OCI-LY7 (cell line): ENCODE measurements around the gene ADAMTS2. TPM values are rescaled to one million over a fixed set of nuclear protein-coding genes. Genes with fewer than 3 reads are reported as not detected.

Experiments
- BruUV-seq: library from RNA; stranded (reverse); fragments of 400-500 nt; replicated peaks from 2 replicates; lab custom pipeline; 2021; lab: Mats Ljungman, UMichigan
- CTCF ChIA-PET: fragments of 300-600 bp; sonication (Branson Sonifier 250); formaldehyde crosslinking; loops from one replicate; lab custom pipeline; 2022; ENCODE audit warnings: antibody characterized with exemption; ENCODE audit not compliant: unreplicated experiment; lab: Charles Lee
- POLR2A ChIA-PET: fragments of 300-600 bp; sonication (Branson Sonifier 250); formaldehyde crosslinking; loops from one replicate; lab custom pipeline; 2022; ENCODE audit warnings: antibody characterized with exemption; lab: Charles Lee
- DNase-seq: peaks from one replicate; pipeline ENCODE4 v3.0.0-alpha.2; 2015; ENCODE audit warnings: low spot score
- H2AFZ ChIP-seq: fragments of 200-600 bp; sonication (generic), shearing (Covaris generic); 2 replicates; pipeline ENCODE4 v1.6.1; 2014; ENCODE audit warnings: mild to moderate bottlenecking, antibody characterized with exemption, low read length, moderate library complexity
- H3K27ac ChIP-seq: fragments of 200-600 bp; sonication (generic); 2 replicates; pipeline ENCODE4 v1.5.1; 2014; ENCODE audit warnings: mixed run types, low read depth, mild to moderate bottlenecking, moderate library complexity, low read length, inconsistent platforms; ENCODE audit not compliant: poor library complexity, severe bottlenecking
- H3K36me3 ChIP-seq: fragments of 200-600 bp; sonication (generic); 2 replicates; pipeline ENCODE4 v1.6.1; 2014; ENCODE audit warnings: mild to moderate bottlenecking, antibody characterized with exemption, low read length, moderate library complexity, mixed read lengths; ENCODE audit not compliant: insufficient read depth
- H3K4me1 ChIP-seq: fragments of 200-600 bp; sonication (generic); 2 replicates; pipeline ENCODE4 v1.5.1; 2014; ENCODE audit warnings: mild to moderate bottlenecking, low read length; ENCODE audit not compliant: insufficient read depth, poor library complexity, severe bottlenecking
- H3K4me2 ChIP-seq: fragments of 200-600 bp; sonication (generic); 2 replicates; pipeline ENCODE4 v1.6.1; 2014; ENCODE audit warnings: mild to moderate bottlenecking, low read length
- H3K4me3 ChIP-seq: fragments of 200-600 bp; sonication (generic); 2 replicates; pipeline ENCODE4 v1.5.1; 2014; ENCODE audit warnings: mild to moderate bottlenecking, low read depth, low read length; ENCODE audit not compliant: poor library complexity, severe bottlenecking
- H3K79me2 ChIP-seq: fragments of 200-600 bp; sonication (generic); 2 replicates; pipeline ENCODE4 v1.6.1; 2016; ENCODE audit warnings: low read depth, mild to moderate bottlenecking, low read length, moderate library complexity, mixed read lengths; ENCODE audit not compliant: insufficient read depth
- H3K9me2 ChIP-seq: fragments of 200-600 bp; sonication (generic); 2 replicates; pipeline ENCODE4 v1.6.1; 2016; ENCODE audit warnings: mild to moderate bottlenecking, low read length, mixed read lengths; ENCODE audit not compliant: insufficient read depth
- H3K9me3 ChIP-seq: fragments of 200-600 bp; sonication (generic); 2 replicates; pipeline ENCODE4 v1.6.1; 2014; ENCODE audit warnings: mild to moderate bottlenecking, mixed run types, low read length, mixed read lengths
- H4K20me1 ChIP-seq: fragments of 200-600 bp; sonication (generic); 2 replicates; pipeline ENCODE4 v1.6.1; 2014; ENCODE audit warnings: mild to moderate bottlenecking, antibody characterized with exemption, low read length, moderate library complexity, mixed read lengths; ENCODE audit not compliant: insufficient read depth
- EZH2phosphoT487 ChIP-seq: fragments of 200-600 bp; sonication (generic); IDR thresholded peaks from 2 replicates; pipeline ENCODE4 v1.6.1; 2018; ENCODE audit warnings: low read depth, borderline replicate concordance, mild to moderate bottlenecking, mixed run types, antibody characterized with exemption, low read length, moderate library complexity, mixed read lengths
- intact Hi-C: fragments of 100-400 bp; cut with micrococcal nuclease; formaldehyde crosslinking; loops from one replicate; pipeline ENCODE4 v1.10.0; 2022; ENCODE audit not compliant: unreplicated experiment
- total RNA-seq, 2 experiments: library from RNA; depleted of rRNA in 1 of 2; stranded (reverse); fragments of >200 nt in 1 of 2; shearing (Covaris generic) in 1 of 2; gene quantifications; 2 replicates each; pipeline ENCODE4 v1.2.3, GENCODE V29; 2014 to 2022
- TF ChIP-seq, protein P1 (sequence below): fragments of 200-600 bp; sonication (generic); conservative IDR thresholded peaks from 2 replicates; pipeline ENCODE4 v1.5.1; 2014; ENCODE audit warnings: mild to moderate bottlenecking, antibody characterized with exemption, low read length, moderate library complexity, mixed read lengths

The ADAMTS2 gene
- total RNA-seq, 2 experiments from 2014 or later, result not detected

DNA sequence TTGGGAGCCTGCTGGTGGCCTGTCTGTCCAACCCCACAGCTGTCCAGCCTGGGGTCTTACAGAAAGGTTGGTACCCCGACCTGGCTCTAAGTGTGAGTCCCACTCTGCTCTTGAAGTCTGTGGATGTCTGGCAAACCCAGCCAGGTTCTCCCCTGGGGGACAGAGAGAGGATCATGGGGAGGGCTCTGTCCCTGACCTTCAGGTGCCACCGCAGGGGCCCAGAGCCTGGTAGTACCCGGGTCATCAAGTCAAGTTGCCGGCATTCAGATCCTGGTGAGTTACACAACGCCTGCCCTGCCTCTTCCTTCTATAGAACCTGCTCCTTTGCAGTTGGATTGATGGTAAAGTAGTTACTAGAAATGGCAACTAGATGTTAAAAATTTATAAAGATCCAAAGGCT lies 66.7 kb downstream of the ADAMTS2 start:
- no peaks in the 10 kb centered on the region for H3K4me1 ChIP-seq
- H4K20me1 ChIP-seq, result no peaks in the 10 kb centered on the region
- H3K27ac ChIP-seq, result no peak overlapping the region
- no peak overlapping the region for H2AFZ ChIP-seq
- TF ChIP-seq, protein P1, sequence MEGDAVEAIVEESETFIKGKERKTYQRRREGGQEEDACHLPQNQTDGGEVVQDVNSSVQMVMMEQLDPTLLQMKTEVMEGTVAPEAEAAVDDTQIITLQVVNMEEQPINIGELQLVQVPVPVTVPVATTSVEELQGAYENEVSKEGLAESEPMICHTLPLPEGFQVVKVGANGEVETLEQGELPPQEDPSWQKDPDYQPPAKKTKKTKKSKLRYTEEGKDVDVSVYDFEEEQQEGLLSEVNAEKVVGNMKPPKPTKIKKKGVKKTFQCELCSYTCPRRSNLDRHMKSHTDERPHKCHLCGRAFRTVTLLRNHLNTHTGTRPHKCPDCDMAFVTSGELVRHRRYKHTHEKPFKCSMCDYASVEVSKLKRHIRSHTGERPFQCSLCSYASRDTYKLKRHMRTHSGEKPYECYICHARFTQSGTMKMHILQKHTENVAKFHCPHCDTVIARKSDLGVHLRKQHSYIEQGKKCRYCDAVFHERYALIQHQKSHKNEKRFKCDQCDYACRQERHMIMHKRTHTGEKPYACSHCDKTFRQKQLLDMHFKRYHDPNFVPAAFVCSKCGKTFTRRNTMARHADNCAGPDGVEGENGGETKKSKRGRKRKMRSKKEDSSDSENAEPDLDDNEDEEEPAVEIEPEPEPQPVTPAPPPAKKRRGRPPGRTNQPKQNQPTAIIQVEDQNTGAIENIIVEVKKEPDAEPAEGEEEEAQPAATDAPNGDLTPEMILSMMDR, result no peak
- no peak for TF ChIP-seq EZH2phosphoT487
- H3K79me2 ChIP-seq, result no peaks in the 10 kb centered on the region
- intact Hi-C loops, result no loop called here
- DNase-seq, result no peak
- no TSS peak for BruUV-seq
- no peaks in the 10 kb centered on the region for H3K9me3 ChIP-seq
- H3K4me3 ChIP-seq, result no peak overlapping the region
- no peaks in the 10 kb centered on the region for H3K36me3 ChIP-seq
- no peaks in the 10 kb centered on the region for H3K9me2 ChIP-seq
- ChIA-PET POLR2A (no interaction called here), CTCF (no interaction called here)
- no peak overlapping the region for H3K4me2 ChIP-seq

DNA sequence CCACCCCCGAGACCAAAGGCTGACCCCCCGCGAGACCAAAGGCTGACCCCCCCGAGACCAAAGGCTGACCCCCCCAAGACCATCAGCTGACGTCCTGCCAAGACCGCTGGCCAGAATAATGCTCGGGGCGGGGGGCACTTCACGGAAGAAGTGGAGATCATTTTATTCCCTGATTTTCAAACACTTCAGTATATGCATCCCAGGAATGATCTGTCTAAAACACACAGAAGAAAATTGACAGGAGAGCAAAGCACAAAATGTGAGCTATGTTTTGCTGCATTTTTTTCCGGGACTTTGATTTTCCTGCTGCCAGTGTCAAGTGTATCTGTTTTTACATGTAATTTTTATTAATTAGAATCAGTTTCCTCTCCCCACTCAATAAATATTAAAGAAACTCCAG lies 67.1 kb downstream of the ADAMTS2 start:
- no peaks in the 10 kb centered on the region for H3K9me3 ChIP-seq
- ChIA-PET CTCF (no interaction called here), POLR2A (no interaction called here)
- no peak overlapping the region for H3K27ac ChIP-seq
- no peaks in the 10 kb centered on the region for H3K36me3 ChIP-seq
- intact Hi-C loops, result no loop called here
- no TSS peak for BruUV-seq
- no peaks in the 10 kb centered on the region for H4K20me1 ChIP-seq
- no peak overlapping the region for H3K4me2 ChIP-seq
- H2AFZ ChIP-seq, result no peak overlapping the region
- DNase-seq, result no peak
- no peak overlapping the region for H3K4me3 ChIP-seq
- H3K9me2 ChIP-seq, result no peaks in the 10 kb centered on the region
- TF ChIP-seq, protein P1, result no peak
- TF ChIP-seq EZH2phosphoT487, result no peak
- H3K79me2 ChIP-seq, result no peaks in the 10 kb centered on the region
- no peaks in the 10 kb centered on the region for H3K4me1 ChIP-seq

DNA sequence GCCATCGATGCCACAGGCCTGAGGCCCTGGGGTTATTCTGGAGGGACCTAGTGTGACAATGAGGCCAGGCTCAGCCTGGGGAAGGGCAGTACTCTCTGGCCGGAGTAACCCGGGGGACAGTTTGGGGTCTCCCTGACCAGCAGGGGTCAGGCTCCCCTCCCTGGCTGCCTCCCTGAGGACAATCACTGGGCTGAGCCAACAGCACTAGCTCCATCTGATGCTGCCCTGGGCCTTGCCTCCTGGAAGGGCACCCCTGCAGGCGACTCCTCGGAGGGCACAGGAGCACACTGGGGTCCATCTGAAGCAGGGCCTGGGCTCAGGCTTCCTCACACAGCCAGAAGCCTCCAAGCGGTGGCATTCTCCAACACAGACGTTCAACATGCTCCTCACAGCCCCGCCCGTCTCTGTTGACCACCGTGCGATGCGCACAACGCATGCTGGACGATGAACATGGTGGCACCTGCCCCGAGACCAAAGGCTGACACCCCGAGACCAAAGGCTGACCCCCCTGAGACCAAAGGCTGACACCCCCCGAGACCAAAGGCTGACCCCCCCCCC lies 68.3 kb downstream of the ADAMTS2 start:
- no peak overlapping the region for H2AFZ ChIP-seq
- no peaks in the 10 kb centered on the region for H4K20me1 ChIP-seq
- H3K79me2 ChIP-seq, result no peaks in the 10 kb centered on the region
- no peaks in the 10 kb centered on the region for H3K4me1 ChIP-seq
- TF ChIP-seq EZH2phosphoT487, result no peak
- TF ChIP-seq, protein P1, result no peak
- DNase-seq, result no peak
- CTCF ChIA-PET, result no interaction called here
- BruUV-seq, result no TSS peak
- no peaks in the 10 kb centered on the region for H3K9me2 ChIP-seq
- POLR2A ChIA-PET, result no interaction called here
- intact Hi-C loops, result no loop called here
- H3K27ac ChIP-seq, result no peak overlapping the region
- no peak overlapping the region for H3K4me2 ChIP-seq
- no peaks in the 10 kb centered on the region for H3K36me3 ChIP-seq
- no peaks in the 10 kb centered on the region for H3K9me3 ChIP-seq
- H3K4me3 ChIP-seq, result no peak overlapping the region
